ENCODE measurements around the gene EIF4E1B.

The EIF4E1B gene

GRCh38 chr5:176606875-176607274 lies 23.6 kb upstream of the EIF4E1B start (continued):
- TF ChIP-seq CSRNP3 (CRISPR knock-in tag; IDR thresholded peaks at IDR 0.05): no peak

DNA sequence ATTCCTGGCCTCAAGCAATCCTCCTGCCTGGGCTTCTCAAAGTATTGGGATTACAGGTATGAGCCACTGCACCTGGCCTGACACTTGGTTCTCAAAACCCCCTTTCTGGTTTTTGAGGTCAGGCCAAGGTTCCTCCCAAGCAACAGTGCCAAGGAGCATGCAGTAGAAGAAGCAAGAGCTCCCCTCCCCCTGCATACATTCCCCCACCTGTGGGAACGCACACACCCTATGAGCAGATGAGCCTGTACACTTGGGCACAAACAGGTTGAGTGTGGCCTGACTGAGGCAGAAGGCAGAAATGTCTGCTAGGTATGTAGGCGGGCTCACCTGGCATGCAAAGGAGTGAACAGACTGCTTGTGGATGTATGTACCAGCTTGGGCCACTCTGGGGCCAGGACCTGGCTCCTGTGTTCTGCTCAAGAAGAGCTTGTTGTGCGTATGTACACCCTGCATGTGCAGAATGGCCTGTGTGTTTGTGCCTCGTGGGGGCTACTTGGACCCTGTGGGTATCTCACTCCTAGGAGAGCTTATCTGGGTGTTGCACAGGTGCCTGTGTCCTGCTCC lies 22.3 kb upstream of the EIF4E1B start:
- ATAC-seq: no peak
- TF ChIP-seq ZC3H10 (CRISPR knock-in tag; IDR thresholded peaks at IDR 0.05) (no peak), CSDC2 (CRISPR knock-in tag; IDR thresholded peaks at IDR 0.05) (no peak), SNAI2 (CRISPR knock-in tag; IDR thresholded peaks at IDR 0.05) (no peak), ESRRG (CRISPR knock-in tag; IDR thresholded peaks at IDR 0.05) (no peak), BACH2 (CRISPR knock-in tag; IDR thresholded peaks at IDR 0.05; ENCODE audit: borderline replicate concordance) (no peak), PPARA (CRISPR knock-in tag; IDR thresholded peaks at IDR 0.05; ENCODE audit: borderline replicate concordance) (no peak), ZFP30 (CRISPR knock-in tag; IDR thresholded peaks at IDR 0.05) (no peak), ARNTL (CRISPR knock-in tag; IDR thresholded peaks at IDR 0.05; ENCODE audit: borderline replicate concordance, low read depth) (no peak), ZNF565 (CRISPR knock-in tag; conservative IDR thresholded peaks at IDR 0.05; ENCODE audit: low read depth) (no peak), TOX (CRISPR knock-in tag; IDR thresholded peaks at IDR 0.05; ENCODE audit: borderline replicate concordance) (no peak)
- TF ChIP-seq, protein P1, sequence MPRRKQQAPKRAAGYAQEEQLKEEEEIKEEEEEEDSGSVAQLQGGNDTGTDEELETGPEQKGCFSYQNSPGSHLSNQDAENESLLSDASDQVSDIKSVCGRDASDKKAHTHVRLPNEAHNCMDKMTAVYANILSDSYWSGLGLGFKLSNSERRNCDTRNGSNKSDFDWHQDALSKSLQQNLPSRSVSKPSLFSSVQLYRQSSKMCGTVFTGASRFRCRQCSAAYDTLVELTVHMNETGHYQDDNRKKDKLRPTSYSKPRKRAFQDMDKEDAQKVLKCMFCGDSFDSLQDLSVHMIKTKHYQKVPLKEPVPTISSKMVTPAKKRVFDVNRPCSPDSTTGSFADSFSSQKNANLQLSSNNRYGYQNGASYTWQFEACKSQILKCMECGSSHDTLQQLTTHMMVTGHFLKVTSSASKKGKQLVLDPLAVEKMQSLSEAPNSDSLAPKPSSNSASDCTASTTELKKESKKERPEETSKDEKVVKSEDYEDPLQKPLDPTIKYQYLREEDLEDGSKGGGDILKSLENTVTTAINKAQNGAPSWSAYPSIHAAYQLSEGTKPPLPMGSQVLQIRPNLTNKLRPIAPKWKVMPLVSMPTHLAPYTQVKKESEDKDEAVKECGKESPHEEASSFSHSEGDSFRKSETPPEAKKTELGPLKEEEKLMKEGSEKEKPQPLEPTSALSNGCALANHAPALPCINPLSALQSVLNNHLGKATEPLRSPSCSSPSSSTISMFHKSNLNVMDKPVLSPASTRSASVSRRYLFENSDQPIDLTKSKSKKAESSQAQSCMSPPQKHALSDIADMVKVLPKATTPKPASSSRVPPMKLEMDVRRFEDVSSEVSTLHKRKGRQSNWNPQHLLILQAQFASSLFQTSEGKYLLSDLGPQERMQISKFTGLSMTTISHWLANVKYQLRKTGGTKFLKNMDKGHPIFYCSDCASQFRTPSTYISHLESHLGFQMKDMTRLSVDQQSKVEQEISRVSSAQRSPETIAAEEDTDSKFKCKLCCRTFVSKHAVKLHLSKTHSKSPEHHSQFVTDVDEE (CRISPR knock-in tag; IDR thresholded peaks at IDR 0.05): no peak

DNA sequence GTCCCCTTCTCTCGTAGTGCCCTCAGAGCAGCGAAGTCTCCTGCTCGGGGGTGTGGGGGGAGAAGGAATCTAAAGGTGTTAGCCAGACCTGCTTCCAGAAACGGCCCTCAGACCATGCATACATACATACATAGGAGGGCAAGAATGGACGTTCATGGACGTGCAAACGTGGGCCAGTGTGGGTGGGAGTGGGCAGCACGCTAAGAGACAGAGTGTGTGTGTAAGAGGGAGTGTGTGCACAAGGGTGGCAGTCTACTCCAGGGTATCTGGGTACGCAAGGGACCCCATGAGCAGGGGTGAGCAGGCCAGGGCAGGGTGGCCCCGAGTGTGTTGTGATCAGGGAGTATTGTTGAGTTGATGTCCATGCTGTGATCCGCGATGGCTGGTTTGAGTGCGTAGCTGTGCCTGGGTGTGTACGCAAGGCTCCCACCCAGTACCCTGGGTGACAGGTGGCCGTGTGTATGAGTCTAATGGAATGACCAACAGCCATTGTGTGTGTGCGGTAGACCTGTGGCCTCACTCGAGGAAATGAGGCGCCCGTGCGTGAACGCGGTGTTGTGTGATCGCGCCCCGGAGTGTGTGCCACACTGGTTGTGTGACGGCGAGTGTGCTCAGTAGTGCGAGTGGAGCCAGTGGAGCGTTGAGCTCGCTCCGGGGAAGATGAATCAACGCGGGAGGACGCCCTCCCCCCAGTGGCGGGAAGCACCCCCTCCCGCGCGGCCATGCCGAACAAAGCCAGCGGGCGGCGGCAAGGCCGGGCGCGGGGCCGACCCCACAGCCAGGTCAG lies 21.3 kb upstream of the EIF4E1B start:
- ATAC-seq: peak; percentile 15
- no peak for TF ChIP-seq ESRRG (CRISPR knock-in tag; IDR thresholded peaks at IDR 0.05)
- no peak for TF ChIP-seq TOX (CRISPR knock-in tag; IDR thresholded peaks at IDR 0.05; ENCODE audit: borderline replicate concordance)
- TF ChIP-seq CSDC2 (CRISPR knock-in tag; IDR thresholded peaks at IDR 0.05): no peak
- TF ChIP-seq BACH2 (CRISPR knock-in tag; IDR thresholded peaks at IDR 0.05; ENCODE audit: borderline replicate concordance): no peak
- TF ChIP-seq ARNTL (CRISPR knock-in tag; IDR thresholded peaks at IDR 0.05; ENCODE audit: borderline replicate concordance, low read depth): no peak
- TF ChIP-seq ZNF70 (CRISPR knock-in tag; IDR thresholded peaks at IDR 0.05): no peak
- no peak for TF ChIP-seq SNAI2 (CRISPR knock-in tag; IDR thresholded peaks at IDR 0.05)
- no peak for TF ChIP-seq OSR1 (CRISPR knock-in tag; IDR thresholded peaks at IDR 0.05)
- no peak for TF ChIP-seq GLIS3 (CRISPR knock-in tag; IDR thresholded peaks at IDR 0.05)
- no peak for TF ChIP-seq CSRNP3 (CRISPR knock-in tag; IDR thresholded peaks at IDR 0.05)

- ATAC-seq: peak; percentile 74
- no peak for TF ChIP-seq ZFP30 (CRISPR knock-in tag; IDR thresholded peaks at IDR 0.05)
- TF ChIP-seq ZNF565 (CRISPR knock-in tag; conservative IDR thresholded peaks at IDR 0.05; ENCODE audit: low read depth): no peak
- no peak for TF ChIP-seq ZNF8 (CRISPR knock-in tag; IDR thresholded peaks at IDR 0.05)
- TF ChIP-seq POU6F1 (CRISPR knock-in tag; IDR thresholded peaks at IDR 0.05; ENCODE audit: borderline replicate concordance, low read depth): no peak
- TF ChIP-seq ISL1 (CRISPR knock-in tag; IDR thresholded peaks at IDR 0.05): no peak
- TF ChIP-seq, protein P2, sequence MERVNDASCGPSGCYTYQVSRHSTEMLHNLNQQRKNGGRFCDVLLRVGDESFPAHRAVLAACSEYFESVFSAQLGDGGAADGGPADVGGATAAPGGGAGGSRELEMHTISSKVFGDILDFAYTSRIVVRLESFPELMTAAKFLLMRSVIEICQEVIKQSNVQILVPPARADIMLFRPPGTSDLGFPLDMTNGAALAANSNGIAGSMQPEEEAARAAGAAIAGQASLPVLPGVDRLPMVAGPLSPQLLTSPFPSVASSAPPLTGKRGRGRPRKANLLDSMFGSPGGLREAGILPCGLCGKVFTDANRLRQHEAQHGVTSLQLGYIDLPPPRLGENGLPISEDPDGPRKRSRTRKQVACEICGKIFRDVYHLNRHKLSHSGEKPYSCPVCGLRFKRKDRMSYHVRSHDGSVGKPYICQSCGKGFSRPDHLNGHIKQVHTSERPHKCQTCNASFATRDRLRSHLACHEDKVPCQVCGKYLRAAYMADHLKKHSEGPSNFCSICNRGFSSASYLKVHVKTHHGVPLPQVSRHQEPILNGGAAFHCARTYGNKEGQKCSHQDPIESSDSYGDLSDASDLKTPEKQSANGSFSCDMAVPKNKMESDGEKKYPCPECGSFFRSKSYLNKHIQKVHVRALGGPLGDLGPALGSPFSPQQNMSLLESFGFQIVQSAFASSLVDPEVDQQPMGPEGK (CRISPR knock-in tag; IDR thresholded peaks at IDR 0.05; ENCODE audit: borderline replicate concordance): no peak
- TF ChIP-seq OSR1 (CRISPR knock-in tag; IDR thresholded peaks at IDR 0.05): no peak
- TF ChIP-seq, protein P3, sequence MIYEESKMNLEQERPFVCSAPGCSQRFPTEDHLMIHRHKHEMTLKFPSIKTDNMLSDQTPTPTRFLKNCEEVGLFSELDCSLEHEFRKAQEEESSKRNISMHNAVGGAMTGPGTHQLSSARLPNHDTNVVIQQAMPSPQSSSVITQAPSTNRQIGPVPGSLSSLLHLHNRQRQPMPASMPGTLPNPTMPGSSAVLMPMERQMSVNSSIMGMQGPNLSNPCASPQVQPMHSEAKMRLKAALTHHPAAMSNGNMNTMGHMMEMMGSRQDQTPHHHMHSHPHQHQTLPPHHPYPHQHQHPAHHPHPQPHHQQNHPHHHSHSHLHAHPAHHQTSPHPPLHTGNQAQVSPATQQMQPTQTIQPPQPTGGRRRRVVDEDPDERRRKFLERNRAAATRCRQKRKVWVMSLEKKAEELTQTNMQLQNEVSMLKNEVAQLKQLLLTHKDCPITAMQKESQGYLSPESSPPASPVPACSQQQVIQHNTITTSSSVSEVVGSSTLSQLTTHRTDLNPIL (CRISPR knock-in tag; IDR thresholded peaks at IDR 0.05; ENCODE audit: low read depth): no peak
- TF ChIP-seq SNAI2 (CRISPR knock-in tag; IDR thresholded peaks at IDR 0.05): no peak
- TF ChIP-seq ZNF70 (CRISPR knock-in tag; IDR thresholded peaks at IDR 0.05): no peak
- no peak for TF ChIP-seq BACH2 (CRISPR knock-in tag; IDR thresholded peaks at IDR 0.05; ENCODE audit: borderline replicate concordance)
- no peak for TF ChIP-seq GLIS3 (CRISPR knock-in tag; IDR thresholded peaks at IDR 0.05)
- no peak for TF ChIP-seq ZC3H10 (CRISPR knock-in tag; IDR thresholded peaks at IDR 0.05)
- no peak for TF ChIP-seq CSDC2 (CRISPR knock-in tag; IDR thresholded peaks at IDR 0.05)
- TF ChIP-seq PPARA (CRISPR knock-in tag; IDR thresholded peaks at IDR 0.05; ENCODE audit: borderline replicate concordance): no peak
Observed at GRCh38 chr5:176609724-176610434, 20.6 kb upstream of the EIF4E1B start, which contains the start of gene GPRIN1. GPRIN1 (minus strand) TSS chr5:176610156; CDS start chr5:176599834, 10,322 bp downstream.
